HAP-1 (cell line): ENCODE data around the gene NOXRED1.

Source experiments
- DNase-seq, 2 experiments: peaks; one replicate each; pipeline ENCODE4 v3.0.0-alpha.2; 2016 to 2020; ENCODE audit warnings: low spot score in 2 of 2
- H3K27me3 ChIP-seq: fragments of 250-450 bp; sonication (Bioruptor Pico); 2 replicates; pipeline ENCODE4 v1.5.1; 2020; ENCODE audit warnings: low read depth, mild to moderate bottlenecking, moderate library complexity
- H3K36me3 ChIP-seq: fragments of 250-450 bp; sonication (Bioruptor Pico); replicated peaks from 2 replicates; pipeline ENCODE4 v1.5.1; 2020; ENCODE audit warnings: mild to moderate bottlenecking
- H3K4me1 ChIP-seq: fragments of 250-450 bp; sonication (Bioruptor Pico); 2 replicates; pipeline ENCODE4 v1.5.1; 2020; ENCODE audit warnings: mild to moderate bottlenecking
- H3K4me3 ChIP-seq: fragments of 250-450 bp; sonication (Bioruptor Pico); 2 replicates; pipeline ENCODE4 v1.5.1; 2020; ENCODE audit warnings: mild to moderate bottlenecking, moderate library complexity
- H3K9me3 ChIP-seq: fragments of 250-450 bp; sonication (Bioruptor Pico); 2 replicates; pipeline ENCODE4 v1.5.1; 2020; ENCODE audit warnings: mild to moderate bottlenecking, moderate library complexity
- in situ Hi-C: fragments of 300-500 bp; cut with MboI; formaldehyde crosslinking; loops from 3 replicates; pipeline ENCODE4 v1.14.3; 2020; ENCODE audit warnings: low sequenced_read_pairs, inconsistent platforms, mixed read lengths

Gene NOXRED1, protein sequence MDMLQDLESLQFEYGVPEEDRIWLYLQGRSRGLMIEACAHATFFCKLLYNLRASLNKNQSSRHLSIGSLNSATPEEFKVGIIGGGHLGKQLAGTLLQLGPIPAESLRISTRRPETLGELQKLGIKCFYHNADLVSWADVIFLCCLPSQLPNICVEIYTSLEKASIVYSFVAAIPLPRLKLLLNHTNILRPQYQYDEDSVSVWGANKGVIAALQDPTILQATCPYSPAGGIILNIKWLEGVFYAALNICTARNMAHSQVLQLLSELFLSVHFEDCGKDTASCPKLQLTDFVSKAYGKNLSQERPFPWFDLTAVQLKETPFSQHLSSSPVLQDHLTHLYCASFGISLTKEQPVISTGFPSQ

GRCh38 chr14:77423423-77423822 is at the start of gene NOXRED1:
TSS of gene NOXRED1 (minus strand) at chr14:77423523. CDS start at chr14:77422889, 634 bp downstream.
- peaks cover 8% of the 10 kb centered on the region for H3K36me3 ChIP-seq

DNA sequence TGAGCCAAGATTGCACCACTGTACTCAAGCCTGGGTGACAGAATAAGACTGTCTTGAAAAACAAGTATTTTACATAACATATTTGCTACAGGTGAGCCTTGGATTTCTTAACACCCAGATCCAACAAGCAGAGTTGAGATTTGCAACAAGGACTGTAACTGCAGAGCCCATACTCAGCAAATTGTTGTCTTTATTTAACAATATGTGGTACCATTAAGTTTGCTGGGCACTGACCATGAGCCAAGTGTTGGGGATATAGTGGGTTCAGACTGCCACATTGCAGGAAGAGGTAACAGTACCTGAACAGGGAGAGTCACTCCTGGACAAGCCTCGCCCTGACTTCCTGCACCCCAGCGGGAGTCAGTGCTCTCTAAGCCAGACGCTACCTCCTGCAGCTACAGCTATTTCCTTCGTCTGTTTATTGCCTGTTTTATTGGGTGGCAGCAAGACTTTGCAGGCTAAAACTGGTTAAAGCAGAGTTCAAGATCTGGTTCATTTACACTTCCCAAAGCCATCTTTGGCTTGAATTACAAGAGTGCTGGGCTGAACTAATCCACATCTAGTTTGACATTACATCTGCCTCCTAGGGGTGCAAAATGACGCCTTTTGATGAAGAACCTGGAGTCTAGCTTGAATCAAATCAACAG is 47.0 kb upstream of the NOXRED1 start:
- peaks cover 3% of the 10 kb centered on the region; the same call in 1 of the 2 replicates for H3K4me1 ChIP-seq
- no peak for DNase-seq
- no peaks in the 10 kb centered on the region for H3K27me3 ChIP-seq
- in situ Hi-C loops: no loop called here
- H3K36me3 ChIP-seq: peaks cover 40% of the 10 kb centered on the region
- no peak overlapping the region for H3K4me3 ChIP-seq
- no peaks in the 10 kb centered on the region for H3K9me3 ChIP-seq

More at GRCh38 chr14:77423423-77423822, at the start of gene NOXRED1:
- no peaks in the 10 kb centered on the region for H3K27me3 ChIP-seq
- no peaks in the 10 kb centered on the region for H3K4me1 ChIP-seq
- in situ Hi-C loops: no loop called here
- DNase-seq: no peak
- H3K4me3 ChIP-seq: no peak within 1 kb of the TSS
- no peaks in the 10 kb centered on the region for H3K9me3 ChIP-seq

DNA sequence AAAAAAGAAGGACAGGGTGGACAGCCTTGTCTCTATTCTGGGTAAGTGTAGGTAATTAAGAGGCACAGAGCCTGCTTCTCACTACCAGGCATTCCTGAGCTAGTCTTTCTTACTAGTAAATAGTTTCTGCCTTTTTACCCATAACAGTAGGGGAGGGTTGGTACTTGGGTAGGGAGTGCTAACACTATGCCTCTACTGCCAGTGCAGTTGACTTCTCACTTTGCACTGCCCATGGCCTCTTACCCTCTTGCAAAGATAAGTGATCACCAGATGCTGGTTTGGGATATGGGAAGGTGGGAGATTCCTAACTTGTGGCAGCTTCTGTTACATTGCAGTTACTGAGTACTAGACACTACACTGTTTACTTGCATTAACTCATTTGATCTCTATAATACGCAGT is 46.2 kb upstream of the NOXRED1 start:
- Histone ChIP-seq H3K4me1 (peaks cover 3% of the 10 kb centered on the region; the same call in 1 of the 2 replicates), H3K9me3 (no peaks in the 10 kb centered on the region), H3K27me3 (no peaks in the 10 kb centered on the region), H3K36me3 (peaks cover 48% of the 10 kb centered on the region), H3K4me3 (no peak overlapping the region)
- in situ Hi-C loops: no loop called here
- DNase-seq: no peak

DNA sequence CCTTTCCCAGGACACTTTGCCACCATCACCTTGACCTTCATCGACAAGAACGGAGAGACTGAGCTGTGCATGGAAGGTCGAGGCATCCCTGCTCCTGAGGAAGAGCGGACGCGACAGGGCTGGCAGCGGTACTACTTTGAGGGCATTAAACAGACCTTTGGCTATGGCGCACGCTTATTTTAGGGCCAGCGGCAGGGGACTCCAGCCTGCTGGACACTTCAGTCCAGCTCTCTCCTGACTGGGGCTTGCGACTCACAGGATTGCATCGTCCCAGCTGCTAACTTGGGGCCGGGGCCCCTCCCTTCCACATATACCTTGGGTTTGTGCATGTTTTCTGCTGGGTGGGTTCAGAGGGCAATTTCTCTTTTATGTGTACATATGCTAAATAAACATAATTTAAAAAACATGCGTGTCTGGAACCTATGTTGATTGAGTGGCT is 45.8 kb upstream of the NOXRED1 start:
- no peak overlapping the region for H3K4me3 ChIP-seq
- H3K36me3 ChIP-seq: peaks cover 52% of the 10 kb centered on the region
- no peak for DNase-seq
- peaks cover 3% of the 10 kb centered on the region; the same call in 1 of the 2 replicates for H3K4me1 ChIP-seq
- no peaks in the 10 kb centered on the region for H3K9me3 ChIP-seq
- no peaks in the 10 kb centered on the region for H3K27me3 ChIP-seq
- in situ Hi-C loops: no loop called here

- no peak for DNase-seq
- Histone ChIP-seq H3K4me3 (no peak overlapping the region), H3K36me3 (peaks cover 63% of the 10 kb centered on the region), H3K4me1 (peaks cover 3% of the 10 kb centered on the region; the same call in 1 of the 2 replicates), H3K9me3 (no peaks in the 10 kb centered on the region), H3K27me3 (no peaks in the 10 kb centered on the region)
- in situ Hi-C loops: no loop called here
Measured at GRCh38 chr14:77467801-77468200, 44.5 kb upstream of the NOXRED1 start.

DNA sequence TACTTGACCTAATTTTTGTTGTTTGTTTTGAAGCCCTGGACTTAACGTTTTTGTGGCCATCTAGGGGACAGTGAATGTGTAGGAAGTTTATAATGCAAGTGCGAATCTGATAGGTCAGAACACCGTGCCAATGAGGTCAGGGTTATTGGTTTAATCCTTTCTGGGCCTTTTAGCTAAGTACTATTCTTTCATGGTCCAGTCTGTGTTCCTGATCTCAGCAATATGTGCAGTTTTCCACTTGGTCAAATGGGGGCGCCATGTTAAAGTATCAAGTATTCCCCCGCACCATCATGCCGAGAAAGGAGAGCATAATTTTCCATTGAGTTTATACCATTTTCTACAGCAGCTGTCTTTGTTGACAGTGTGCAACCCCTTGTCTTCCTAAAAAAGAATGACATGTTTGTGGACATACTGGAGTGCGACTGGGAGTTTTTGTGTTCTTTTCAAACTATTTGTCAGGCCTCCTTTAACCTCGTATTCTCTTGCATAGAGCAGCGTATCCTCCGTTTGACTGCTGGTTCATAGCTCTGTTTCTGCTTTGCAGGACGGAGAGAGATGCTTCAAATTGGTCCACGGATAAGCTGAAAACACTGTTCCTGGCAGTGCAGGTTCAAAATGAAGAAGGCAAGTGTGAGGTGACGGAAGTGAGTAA is 35.9 kb upstream of the NOXRED1 start:
- in situ Hi-C loops: no loop called here
- Histone ChIP-seq H3K4me1 (peaks cover 5% of the 10 kb centered on the region), H3K9me3 (no peaks in the 10 kb centered on the region), H3K27me3 (no peaks in the 10 kb centered on the region), H3K36me3 (peaks cover 47% of the 10 kb centered on the region), H3K4me3 (peak overlapping the region; percentile 70)
- peak; percentile 73 to 87 for DNase-seq

DNA sequence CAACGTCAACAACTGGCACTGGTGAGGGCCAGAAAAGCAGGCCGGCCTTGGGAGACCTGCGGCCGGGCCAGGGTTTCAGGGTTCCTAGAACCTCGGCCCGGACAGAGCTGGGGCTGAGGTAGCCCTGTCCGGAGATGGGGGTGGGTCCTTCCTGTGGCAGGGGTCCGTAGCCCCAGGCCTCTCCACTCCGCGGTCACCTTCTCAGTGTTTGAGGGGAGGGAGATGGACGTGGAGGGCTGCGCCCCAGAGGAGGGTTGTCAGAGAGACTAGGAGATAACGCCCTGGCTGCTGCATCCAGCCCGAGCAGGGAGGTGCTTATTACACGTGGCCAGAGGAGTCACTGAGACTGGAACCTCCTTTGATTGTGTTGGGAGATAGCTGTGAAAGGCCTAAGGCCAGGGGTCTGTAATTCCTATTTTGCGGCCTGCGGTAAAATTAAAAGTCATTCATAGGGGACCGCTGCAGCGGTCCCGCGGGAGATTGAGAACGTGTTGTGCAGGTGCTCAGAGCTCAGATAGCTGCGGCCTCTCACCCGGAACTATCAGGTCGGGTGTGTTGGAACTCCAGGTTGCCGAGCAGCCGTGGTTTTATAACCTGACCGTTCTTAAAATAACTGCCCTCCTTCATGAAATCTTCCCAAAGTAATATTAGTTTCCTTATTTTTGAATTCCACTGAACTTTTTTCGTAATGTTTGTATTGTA is 35.1 kb upstream of the NOXRED1 start:
- no peaks in the 10 kb centered on the region for H3K9me3 ChIP-seq
- H3K27me3 ChIP-seq: no peaks in the 10 kb centered on the region
- in situ Hi-C loops: no loop called here
- peaks cover 39% of the 10 kb centered on the region for H3K36me3 ChIP-seq
- DNase-seq: peak; percentile 28 to 57
- H3K4me1 ChIP-seq: peaks cover 5% of the 10 kb centered on the region
- peak overlapping the region; percentile 70 for H3K4me3 ChIP-seq

DNA sequence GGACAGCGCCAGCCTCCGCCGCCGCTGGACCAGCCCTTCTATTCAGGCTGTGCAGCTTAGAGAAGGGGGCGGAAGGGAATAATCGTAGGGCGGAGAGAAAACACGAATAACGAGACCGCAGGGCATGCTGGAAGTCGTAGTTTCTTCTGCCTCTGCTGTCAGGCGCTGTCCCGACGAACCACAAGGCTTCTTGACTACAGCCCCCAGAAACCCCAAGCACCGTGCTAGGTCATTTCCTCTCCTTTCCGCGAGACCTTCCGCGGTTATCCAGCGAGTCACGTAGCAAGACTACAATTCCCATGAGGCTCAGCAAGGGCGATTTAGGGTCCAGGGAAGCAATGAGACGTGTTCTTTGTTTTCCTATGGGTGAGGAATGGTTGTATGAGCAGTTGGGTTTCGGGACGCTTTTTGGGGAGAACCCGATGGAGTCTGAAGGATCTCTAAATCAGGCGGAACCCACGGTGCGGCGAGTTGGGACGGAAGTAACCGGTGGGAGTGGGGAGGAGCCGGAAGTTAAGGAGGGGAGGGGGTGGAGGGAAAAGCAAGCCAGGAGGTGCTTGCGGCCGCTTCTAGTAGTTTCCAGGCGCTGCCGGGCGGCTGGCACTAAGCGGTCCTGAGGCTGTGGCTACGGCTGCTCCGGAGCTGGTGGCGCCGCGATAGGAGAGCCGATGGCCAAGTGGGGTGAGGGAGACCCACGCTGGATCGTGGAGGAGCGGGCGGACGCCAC is 34.4 kb upstream of the NOXRED1 start, which contains the start of the genes AHSA1 and VIPAS39:
TSS of gene AHSA1 (plus strand) at position 572 of the 727 bp plus-strand sequence. CDS start at position 669, 97 bp downstream.
TSS of gene VIPAS39 (minus strand) at position 80 of the 727 bp plus-strand sequence. CDS start 3,499 bp downstream, outside the sequence.
- in situ Hi-C loops: no loop called here
- Histone ChIP-seq H3K27me3 (no peaks in the 10 kb centered on the region), H3K4me3 (peak within 1 kb of the TSS; percentile 70), H3K9me3 (no peaks in the 10 kb centered on the region), H3K4me1 (peaks cover 5% of the 10 kb centered on the region), H3K36me3 (peaks cover 34% of the 10 kb centered on the region)
- peak; percentile 96 to 99 for DNase-seq

DNA sequence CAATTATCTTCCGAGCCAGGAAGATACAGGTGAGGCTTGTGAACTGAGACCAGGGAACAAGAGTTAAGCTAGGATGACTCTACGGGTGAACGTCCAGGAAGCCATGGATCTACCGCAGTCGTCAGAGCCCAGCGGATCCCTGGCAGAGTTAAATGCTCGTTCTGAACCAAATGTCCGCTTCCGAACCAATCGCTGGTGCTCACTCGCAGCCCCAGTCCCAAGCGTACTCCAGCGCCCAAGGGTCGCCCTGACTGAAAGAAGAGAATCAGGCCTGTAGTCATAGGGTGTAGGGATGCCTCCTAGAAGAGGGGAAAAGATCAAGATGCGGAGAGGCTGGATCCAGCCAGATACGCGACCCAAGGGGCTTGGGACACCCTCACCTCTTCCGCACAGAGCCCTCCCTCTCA is 33.8 kb upstream of the NOXRED1 start:
- DNase-seq: no peak
- H3K4me3 ChIP-seq: peak overlapping the region; percentile 70
- H3K9me3 ChIP-seq: no peaks in the 10 kb centered on the region
- no peaks in the 10 kb centered on the region for H3K27me3 ChIP-seq
- H3K4me1 ChIP-seq: peaks cover 5% of the 10 kb centered on the region
- in situ Hi-C loops: no loop called here
- peaks cover 28% of the 10 kb centered on the region for H3K36me3 ChIP-seq

DNA sequence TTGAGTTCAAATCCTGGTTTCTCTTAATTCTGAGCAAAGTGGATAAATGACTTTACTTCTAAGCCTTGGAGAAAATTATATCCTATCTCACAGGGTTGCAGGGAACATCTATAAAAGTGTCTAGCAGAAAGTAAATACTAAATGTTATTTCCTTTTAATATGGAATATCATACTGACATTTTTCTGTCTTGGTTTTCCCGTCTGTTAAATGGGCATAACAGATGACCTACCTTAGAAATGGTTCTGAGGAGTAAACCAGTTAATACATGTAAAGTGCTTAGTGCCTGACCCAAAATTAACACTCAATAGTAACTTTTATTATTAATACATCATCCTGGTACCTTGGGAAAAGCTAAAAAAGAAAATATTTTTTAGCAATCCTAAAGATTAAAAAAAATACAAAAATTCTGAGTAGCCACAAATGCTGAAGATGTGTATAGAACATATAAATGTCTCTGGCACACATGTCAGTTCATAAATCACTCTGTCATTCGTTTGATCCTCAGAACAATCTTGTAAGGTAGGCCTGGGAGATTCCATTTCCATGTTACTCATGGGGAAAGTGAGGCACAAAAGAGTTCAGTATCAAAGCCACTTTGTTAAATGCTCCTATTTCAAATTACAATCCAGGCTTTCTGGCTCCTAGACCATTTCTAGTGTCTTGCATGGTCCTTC is 32.8 kb upstream of the NOXRED1 start:
- no peak for DNase-seq
- H3K9me3 ChIP-seq: no peaks in the 10 kb centered on the region
- H3K4me3 ChIP-seq: peak overlapping the region; percentile 70
- in situ Hi-C loops: no loop called here
- peaks cover 5% of the 10 kb centered on the region for H3K4me1 ChIP-seq
- peaks cover 19% of the 10 kb centered on the region for H3K36me3 ChIP-seq
- H3K27me3 ChIP-seq: no peaks in the 10 kb centered on the region

GRCh38 chr14:77442196-77442595 is 18.9 kb upstream of the NOXRED1 start:
- H3K27me3 ChIP-seq: no peaks in the 10 kb centered on the region
- peaks cover 7% of the 10 kb centered on the region for H3K36me3 ChIP-seq
- H3K4me3 ChIP-seq: no peak overlapping the region
- in situ Hi-C loops: no loop called here
- DNase-seq: no peak
- no peaks in the 10 kb centered on the region; the same call in 1 of the 2 replicates for H3K4me1 ChIP-seq
- H3K9me3 ChIP-seq: no peaks in the 10 kb centered on the region

DNA sequence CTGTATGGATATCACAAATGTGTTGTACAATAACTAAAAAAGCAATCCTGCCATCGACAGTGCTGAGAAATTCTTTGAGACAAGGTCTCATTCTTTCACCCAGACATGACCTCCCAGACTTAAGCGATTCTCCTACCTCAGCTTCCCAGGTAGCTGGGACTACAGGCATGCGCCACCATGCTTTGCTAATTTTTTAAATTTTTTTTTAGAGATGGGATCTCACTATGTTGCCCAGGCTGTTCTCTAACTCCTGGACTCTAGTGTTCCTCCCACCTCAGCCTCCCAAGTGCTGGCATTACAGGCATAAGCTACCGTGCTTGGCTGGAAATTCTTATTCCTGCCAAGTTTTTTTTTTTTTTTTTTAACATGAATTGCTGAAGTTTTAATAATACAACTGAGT is 16.5 kb upstream of the NOXRED1 start:
- no peaks in the 10 kb centered on the region; the same call in 1 of the 2 replicates for H3K4me1 ChIP-seq
- in situ Hi-C loops: no loop called here
- peaks cover 10% of the 10 kb centered on the region for H3K36me3 ChIP-seq
- no peak overlapping the region for H3K4me3 ChIP-seq
- no peaks in the 10 kb centered on the region for H3K27me3 ChIP-seq
- no peaks in the 10 kb centered on the region for H3K9me3 ChIP-seq
- no peak for DNase-seq
